ENCODE data around the gene LZTR1.

- no peak for TF ChIP-seq POLR2AphosphoS5 (IDR thresholded peaks at IDR 0.05; ENCODE audit: insufficient read depth, low read depth, low read length)
- TF ChIP-seq POLR2A (IDR thresholded peaks at IDR 0.05; ENCODE audit: low read depth, low read length), result no peak
- no peak for TF ChIP-seq CTCF (IDR thresholded peaks at IDR 0.05; ENCODE audit: extremely low read depth in 1 of 2, insufficient read depth in 1 of 2, low read depth in 1 of 2, low read length in 2 of 2)
- TF ChIP-seq EZH2 (IDR thresholded peaks at IDR 0.05; ENCODE audit: borderline replicate concordance, low read depth, low read length, severe bottlenecking), result no peak
- no peak for TF ChIP-seq JUN (IDR thresholded peaks at IDR 0.05; ENCODE audit: borderline replicate concordance, insufficient read depth, insufficient read length, low read depth)
- TF ChIP-seq MYC (IDR thresholded peaks at IDR 0.05; ENCODE audit: low read depth, low read length), result no peak
- no peak for TF ChIP-seq FOS (IDR thresholded peaks at IDR 0.05; ENCODE audit: borderline replicate concordance, insufficient read depth, low read length)
- no peak for TF ChIP-seq MAX (IDR thresholded peaks at IDR 0.05; ENCODE audit: insufficient read depth, insufficient read length)
Measured at GRCh38 chr22:20994128-20994901, 12.2 kb downstream of the LZTR1 start.

Data from endothelial cell of umbilical vein (primary cell).